ENCODE measurements around the gene MYL12A. TPM values are rescaled to one million over a fixed set of nuclear protein-coding genes. Genes with fewer than 3 reads are reported as not detected.

Gene MYL12A
- total and polyA plus RNA-seq, 2 donors (not counting 3 experiments of a cell fraction or from before 2014, with no cell fraction given), result 597 to 796 TPM

GRCh38 chr18:3218819-3219218 is 28.8 kb upstream of the MYL12A start:
- BruUV-seq (replicated peaks), result no TSS peak
- no peak overlapping the region for H3K4me2 ChIP-seq (ENCODE audit: insufficient read depth, low read length)
- dilution Hi-C loops (cut with MboI; ENCODE audit: extremely low pct_ligation_motif_present, low sequenced_read_pairs), result no loop called here

GRCh38 chr18:3219241-3219630 is 28.4 kb upstream of the MYL12A start:
- H3K27me3 ChIP-seq (ENCODE audit: control insufficient read depth in 2 of 2, insufficient read depth in 2 of 2, low read length in 2 of 2), result peaks cover 3 to 4% of the 10 kb centered on the region in 2 experiments
- no peaks in the 10 kb centered on the region for H3K79me2 ChIP-seq (ENCODE audit: control insufficient read depth, insufficient read depth, low read length)
- ChIA-PET CTCF (interaction anchor here (1.0 to 1.2 kb wide), 2 partner anchors 24 to 91 kb away, joined by 3 read pairs; no protein-coding TSS in a partner anchor), POLR2A (no interaction called here)
- H3K9me3 ChIP-seq (replicated peaks; ENCODE audit: control insufficient read depth, insufficient read depth, low read length), result no peaks in the 10 kb centered on the region
- no peak overlapping the region for H3K27ac ChIP-seq (ENCODE audit: insufficient read depth, low read depth, low read length)
- H3K4me3 ChIP-seq (replicated peaks in 1 of 3; ENCODE audit: insufficient read depth in 1 of 3, low read depth in 1 of 3, low read length in 3 of 3), result no peak overlapping the region
- no peaks in the 10 kb centered on the region for H4K20me1 ChIP-seq (replicated peaks; ENCODE audit: control insufficient read depth, extremely low read depth, insufficient read depth, low read length)
- H3K4me2 ChIP-seq (ENCODE audit: insufficient read depth, low read length), result no peak overlapping the region
- BruUV-seq (replicated peaks), result no TSS peak
- H3K4me1 ChIP-seq (ENCODE audit: control insufficient read depth, extremely low read depth, insufficient read depth, low read length), result no peaks in the 10 kb centered on the region
- H3K36me3 ChIP-seq (ENCODE audit: control insufficient read depth in 2 of 2, extremely low read depth in 1 of 2, insufficient read depth in 2 of 2, low read length in 2 of 2), result no peaks in the 10 kb centered on the region
- no peak for TF ChIP-seq JUN (IDR thresholded peaks at IDR 0.05; ENCODE audit: borderline replicate concordance, insufficient read depth, insufficient read length, low read depth)
- no peak overlapping the region for H3K9ac ChIP-seq (replicated peaks; ENCODE audit: extremely low read depth, insufficient read depth, low read length)
- dilution Hi-C loops (cut with MboI; ENCODE audit: extremely low pct_ligation_motif_present, low sequenced_read_pairs), result no loop called here
- no peak overlapping the region for H2AFZ ChIP-seq (ENCODE audit: low read depth, low read length)
- intact Hi-C loops (cut with micrococcal nuclease), result no loop called here
- DNase-seq (ENCODE audit: low read depth, low spot score) (no peak), FAIRE-seq (no peak)
- no peaks in the 10 kb centered on the region for H3K9me1 ChIP-seq (replicated peaks; ENCODE audit: control insufficient read depth, extremely low read depth, insufficient read depth, low read length)

More at GRCh38 chr18:3218819-3219218, 28.8 kb upstream of the MYL12A start:
- no peaks in the 10 kb centered on the region for H4K20me1 ChIP-seq (replicated peaks; ENCODE audit: control insufficient read depth, extremely low read depth, insufficient read depth, low read length)
- no peaks in the 10 kb centered on the region for H3K4me1 ChIP-seq (ENCODE audit: control insufficient read depth, extremely low read depth, insufficient read depth, low read length)
- CTCF ChIA-PET, result interaction anchor here (1.0 to 1.2 kb wide), 4 partner anchors 10 to 91 kb away, joined by 3 read pairs; no protein-coding TSS in a partner anchor
- POLR2A ChIA-PET, result no interaction called here
- no peak overlapping the region for H3K4me3 ChIP-seq (replicated peaks in 1 of 3; ENCODE audit: insufficient read depth in 1 of 3, low read depth in 1 of 3, low read length in 3 of 3)
- H3K9me3 ChIP-seq (replicated peaks; ENCODE audit: control insufficient read depth, insufficient read depth, low read length), result no peaks in the 10 kb centered on the region
- no peak for DNase-seq (ENCODE audit: low read depth, low spot score)
- H2AFZ ChIP-seq (ENCODE audit: low read depth, low read length), result no peak overlapping the region
- H3K27ac ChIP-seq (ENCODE audit: insufficient read depth, low read depth, low read length), result no peak overlapping the region
- H3K9me1 ChIP-seq (replicated peaks; ENCODE audit: control insufficient read depth, extremely low read depth, insufficient read depth, low read length), result no peaks in the 10 kb centered on the region
- no peaks in the 10 kb centered on the region for H3K36me3 ChIP-seq (ENCODE audit: control insufficient read depth in 2 of 2, extremely low read depth in 1 of 2, insufficient read depth in 2 of 2, low read length in 2 of 2)
- peaks cover 3 to 4% of the 10 kb centered on the region in 2 experiments for H3K27me3 ChIP-seq (ENCODE audit: control insufficient read depth in 2 of 2, insufficient read depth in 2 of 2, low read length in 2 of 2)
- H3K9ac ChIP-seq (replicated peaks; ENCODE audit: extremely low read depth, insufficient read depth, low read length), result no peak overlapping the region
- intact Hi-C loops (cut with micrococcal nuclease), result no loop called here
- no peaks in the 10 kb centered on the region for H3K79me2 ChIP-seq (ENCODE audit: control insufficient read depth, insufficient read depth, low read length)
- no peak for FAIRE-seq
- TF ChIP-seq MYC (IDR thresholded peaks at IDR 0.05; ENCODE audit: low read depth, low read length), result no peak
- TF ChIP-seq EZH2 (IDR thresholded peaks at IDR 0.05; ENCODE audit: borderline replicate concordance, low read depth, low read length, severe bottlenecking), result no peak
- TF ChIP-seq POLR2A (IDR thresholded peaks at IDR 0.05; ENCODE audit: low read depth, low read length), result no peak
- TF ChIP-seq POLR2AphosphoS5 (IDR thresholded peaks at IDR 0.05; ENCODE audit: insufficient read depth, low read depth, low read length), result no peak
- TF ChIP-seq FOS (IDR thresholded peaks at IDR 0.05; ENCODE audit: borderline replicate concordance, insufficient read depth, low read length), result no peak
- TF ChIP-seq JUN (IDR thresholded peaks at IDR 0.05; ENCODE audit: borderline replicate concordance, insufficient read depth, insufficient read length, low read depth), result no peak
